B cell (primary cell): ENCODE results near the gene RBM6. TPM values are rescaled to one million over a fixed set of nuclear protein-coding genes. Genes with fewer than 3 reads are reported as not detected.
"Not testable (repeated sequence)": the region's sequence is repeated elsewhere in the genome, so short reads cannot be mapped to it uniquely, and the experiment has no call there.

ENCODE experiments used
- ATAC-seq: fragments of 200-7000 bp; cut with Tn5 transposase; one replicate; pipeline ENCODE4 v1.10.0; 2021; ENCODE audit warnings: low read depth, mild to moderate bottlenecking, moderate number of reproducible peaks, moderate library complexity
- CTCF ChIA-PET: fragments of 350-600 bp; sonication (Branson Sonifier 250); formaldehyde crosslinking; loops from one replicate; lab custom pipeline; 2021; ENCODE audit warnings: antibody characterized with exemption, inconsistent platforms; lab: Charles Lee
- POLR2A ChIA-PET: fragments of 350-600 bp; sonication (Branson Sonifier 250); formaldehyde crosslinking; loops from one replicate; lab custom pipeline; 2021; ENCODE audit warnings: antibody characterized with exemption; lab: Charles Lee
- DNase-seq: peaks from one replicate; pipeline ENCODE4 v3.0.0; 2013
- H2AFZ ChIP-seq: 2 replicates; pipeline ENCODE4 v1.6.1; 2012; ENCODE audit warnings: mild to moderate bottlenecking, low read depth, low read length; ENCODE audit not compliant: insufficient read depth, poor library complexity, severe bottlenecking
- H3K27ac ChIP-seq, 2 donors: 1 replicate in 1 of 2; 2 replicates in 1 of 2; pipeline ENCODE4 v1.5.1; 2012 to 2013; ENCODE audit warnings: low read length in 2 of 2, mild to moderate bottlenecking in 2 of 2, moderate library complexity in 1 of 2
- H3K27me3 ChIP-seq, 4 experiments: fragments of 200-600 bp in 1 of 4; sonication (generic) in 1 of 4; replicated peaks in 1 of 4; 1 replicate in 2 of 4; 2 replicates in 2 of 4; pipeline versions ENCODE4 v1.6.1 to v1.7.0; 2013 to 2016; ENCODE audit warnings: low read length in 3 of 4, mild to moderate bottlenecking in 2 of 4, mixed read lengths in 1 of 4, moderate library complexity in 1 of 4; ENCODE audit not compliant: insufficient read depth in 4 of 4, control insufficient read depth in 3 of 4; ENCODE audit errors: control extremely low read depth in 1 of 4
- H3K36me3 ChIP-seq, 2 experiments: replicated peaks in 1 of 2; 1 replicate in 1 of 2; 2 replicates in 1 of 2; pipeline versions ENCODE4 v1.6.1 to v1.7.1; 2013; ENCODE audit warnings: low read length in 1 of 2; ENCODE audit not compliant: insufficient read depth in 2 of 2, control insufficient read depth in 1 of 2; ENCODE audit errors: control extremely low read depth in 1 of 2, extremely low read depth in 1 of 2
- H3K4me1 ChIP-seq, 2 donors: fragments of 200-600 bp in 1 of 2; sonication (generic) in 1 of 2; 1 replicate in 1 of 2; 2 replicates in 1 of 2; pipeline versions ENCODE4 v1.5.1 to v1.6.1; 2013 to 2017; ENCODE audit warnings: low read length in 2 of 2; ENCODE audit not compliant: control insufficient read depth in 2 of 2, insufficient read depth in 2 of 2
- H3K4me2 ChIP-seq: replicated peaks from 2 replicates; pipeline ENCODE3; 2012; ENCODE audit warnings: mild to moderate bottlenecking, low read depth, low read length; ENCODE audit not compliant: poor library complexity, severe bottlenecking
- H3K4me3 ChIP-seq, 5 experiments: fragments of 200-600 bp in 1 of 5; sonication (generic) in 1 of 5; 1 replicate in 3 of 5; 2 replicates in 2 of 5; pipeline versions ENCODE4 v1.5.1 to v1.7.0; 2011 to 2016; ENCODE audit warnings: low read length in 4 of 5, mild to moderate bottlenecking in 4 of 5, low read depth in 2 of 5, control low read depth in 1 of 5, moderate library complexity in 1 of 5; ENCODE audit not compliant: insufficient read depth in 1 of 5; ENCODE audit errors: control extremely low read depth in 1 of 5, extremely low read depth in 1 of 5
- H3K79me2 ChIP-seq: fragments of 200-600 bp; sonication (generic); one replicate; pipeline ENCODE4 v1.6.0; 2016; ENCODE audit warnings: low read length; ENCODE audit not compliant: control insufficient read depth, insufficient read depth
- H3K9ac ChIP-seq: fragments of 200-600 bp; sonication (generic); 2 replicates; pipeline ENCODE4 v1.6.1; 2017; ENCODE audit warnings: mild to moderate bottlenecking, low read length, moderate library complexity
- H3K9me3 ChIP-seq, 3 donors: one replicate each; pipeline versions ENCODE4 v1.6.1 to v1.7.1; 2013; ENCODE audit warnings: low read length in 2 of 3; ENCODE audit not compliant: control insufficient read depth in 2 of 3, insufficient read depth in 1 of 3; ENCODE audit errors: control extremely low read depth in 1 of 3
- H4K20me1 ChIP-seq: 2 replicates; pipeline ENCODE4 v1.6.0; 2012; ENCODE audit warnings: mild to moderate bottlenecking, low read length; ENCODE audit not compliant: insufficient read depth, control insufficient read depth, poor library complexity, severe bottlenecking
- H3K27ac Mint-ChIP-seq: one replicate; pipeline ENCODE4 v1.8.0; 2021; ENCODE audit warnings: mixed read lengths
- H3K27me3 Mint-ChIP-seq: one replicate; pipeline ENCODE4 v1.8.0; 2021; ENCODE audit warnings: mixed read lengths
- H3K4me1 Mint-ChIP-seq: one replicate; pipeline ENCODE4 v1.8.0; 2021; ENCODE audit warnings: mixed read lengths
- H3K4me3 Mint-ChIP-seq: one replicate; pipeline ENCODE4 v1.8.0; 2021; ENCODE audit warnings: mixed read lengths
- H3K9me3 Mint-ChIP-seq: one replicate; pipeline ENCODE4 v1.8.0; 2022; ENCODE audit warnings: mixed read lengths; ENCODE audit not compliant: insufficient read depth
- CTCF ChIP-seq: fragments of 200-600 bp; IDR thresholded peaks from one replicate; pipeline ENCODE4 v1.8.0; 2022; ENCODE audit warnings: antibody characterized with exemption, mild to moderate bottlenecking
- EZH2 ChIP-seq: IDR thresholded peaks from 2 replicates; pipeline ENCODE4 v1.6.1; 2012; ENCODE audit warnings: borderline replicate concordance, low read depth, mild to moderate bottlenecking, moderate library complexity, low read length; ENCODE audit not compliant: insufficient read depth, poor library complexity, severe bottlenecking
- WGBS: methylation state at CpG from one replicate; pipeline ENCODE4 v1.1.5; 2013; ENCODE audit warnings: missing lambda C conversion rate; ENCODE audit not compliant: insufficient coverage; 5-methylcytosine and 5-hydroxymethylcytosine counted together
- intact Hi-C: fragments of 100-400 bp; cut with micrococcal nuclease; formaldehyde crosslinking; loops from one replicate; pipeline ENCODE4 v1.10.0; 2022
- polyA plus RNA-seq: library from polyadenylated mRNA; depleted of rRNA; stranded (reverse); fragments of >200 nt; gene quantifications from 2 replicates; pipeline ENCODE4 v1.2.3, GENCODE V29; 2012
- total RNA-seq, 2 donors: library from RNA; stranded (reverse); fragments of 120-200 nt in 1 of 2; gene quantifications; 1 replicate in 1 of 2; 2 replicates in 1 of 2; pipeline versions ENCODE4 v1.2.3 to v1.2.4, GENCODE V29; 2013 to 2022

The RBM6 gene
- total and polyA plus RNA-seq, 2 donors (not counting 1 experiment from before 2014, with no cell fraction given), result 223 to 285 TPM

- intact Hi-C loops, result no loop called here
- Histone ChIP-seq H3K4me1 (no peaks in the 10 kb centered on the region), H4K20me1 (peaks cover 24% of the 10 kb centered on the region), H3K27me3 (no peaks in the 10 kb centered on the region), H3K79me2 (peaks cover 27% of the 10 kb centered on the region), H3K27ac (no peak overlapping the region), H3K4me3 (no peak overlapping the region), H3K9me3 (no peaks in the 10 kb centered on the region), H3K9ac (no peak overlapping the region), H3K4me2 (no peak overlapping the region), H3K36me3 (peaks cover 2 to 10% of the 10 kb centered on the region in 2 experiments), H2AFZ (no peak overlapping the region)
- no peaks in the 10 kb centered on the region for H3K27me3 Mint-ChIP-seq
- H3K4me3 Mint-ChIP-seq, result no peak overlapping the region
- ChIA-PET POLR2A (no interaction called here), CTCF (no interaction called here)
- TF ChIP-seq CTCF, result no peak
- TF ChIP-seq EZH2, result no peak
- DNase-seq (no peak), ATAC-seq (no peak)
- WGBS, result no CpG with 5 or more reads among the region's 1 CpG
- H3K4me1 Mint-ChIP-seq, result peaks cover 6% of the 10 kb centered on the region
- no peak overlapping the region for H3K27ac Mint-ChIP-seq
- no peaks in the 10 kb centered on the region for H3K9me3 Mint-ChIP-seq
These were observed 88.4 kb downstream of the RBM6 start for GRCh38 chr3:50028346-50028745.

- H3K4me2 ChIP-seq, H3K36me3 ChIP-seq, H3K4me3 ChIP-seq, ATAC-seq, intact Hi-C loops, POLR2A ChIA-PET, H3K9me3 Mint-ChIP-seq, H3K4me1 ChIP-seq, DNase-seq, H2AFZ ChIP-seq, H3K9ac ChIP-seq, H3K27me3 Mint-ChIP-seq, CTCF ChIA-PET, H3K9me3 ChIP-seq, H3K27ac Mint-ChIP-seq, H3K27ac ChIP-seq, H3K4me3 Mint-ChIP-seq, H3K4me1 Mint-ChIP-seq, H3K27me3 ChIP-seq: not testable (repeated sequence)
- WGBS, result no CpG with 5 or more reads among the region's 5 CpGs
- Histone ChIP-seq H4K20me1 (peaks cover 24% of the 10 kb centered on the region), H3K79me2 (peaks cover 28% of the 10 kb centered on the region)
These were observed 91.3 kb downstream of the RBM6 start for GRCh38 chr3:50031201-50031600.
